Measurements from ENCODE around the gene GALNS.
A peak's percentile ranks its signal among the peaks of the same experiment; 100 is the strongest.
"Not testable (repeated sequence)": the region's sequence is repeated elsewhere in the genome, so short reads cannot be mapped to it uniquely, and the experiment has no call there.

GALNS gene

GRCh38 chr16:88856828-88857727 lies at the start of gene GALNS, which contains the start of gene TRAPPC2L:
Gene GALNS, minus strand, starts transcription at chr16:88856947. Its CDS starts 70 bp downstream, at chr16:88856877.
Gene TRAPPC2L, plus strand, starts transcription at chr16:88857127. Its CDS starts 24 bp downstream, at chr16:88857151.
- peak; percentile 99 to 100 for DNase-seq

GRCh38 chr16:88906020-88906419 lies 49.3 kb upstream of the GALNS start:
- DNase-seq: no peak

- DNase-seq: peak; percentile 35 to 38
Observed at GRCh38 chr16:88905563-88905962, 48.8 kb upstream of the GALNS start.

GRCh38 chr16:88904676-88905365 lies 48.1 kb upstream of the GALNS start:
- DNase-seq: no peak

- no peak for DNase-seq
Observed at GRCh38 chr16:88903267-88903666, 46.5 kb upstream of the GALNS start.

GRCh38 chr16:88902744-88903143 lies 46.0 kb upstream of the GALNS start:
- DNase-seq: no peak

GRCh38 chr16:88901718-88902337 lies 45.1 kb upstream of the GALNS start:
- no peak for DNase-seq

GRCh38 chr16:88900662-88901052 lies 43.9 kb upstream of the GALNS start:
- no peak for DNase-seq

- no peak for DNase-seq
Observed at GRCh38 chr16:88899901-88900661, 43.3 kb upstream of the GALNS start.

- no peak for DNase-seq
Observed at GRCh38 chr16:88897696-88898425, 41.1 kb upstream of the GALNS start.

- DNase-seq: no peak
Observed at GRCh38 chr16:88896238-88897070, 39.7 kb upstream of the GALNS start.

GRCh38 chr16:88895335-88895734 lies 38.6 kb upstream of the GALNS start:
- DNase-seq: no peak

GRCh38 chr16:88894681-88895300 lies 38.0 kb upstream of the GALNS start:
- DNase-seq: no peak

GRCh38 chr16:88894266-88894665 lies 37.5 kb upstream of the GALNS start:
- not testable (repeated sequence) for DNase-seq

GRCh38 chr16:88893127-88893968 lies 36.6 kb upstream of the GALNS start:
- DNase-seq: no peak

- DNase-seq: no peak
Observed at GRCh38 chr16:88892065-88892464, 35.3 kb upstream of the GALNS start.

GRCh38 chr16:88891083-88891482 lies 34.3 kb upstream of the GALNS start:
- DNase-seq: no peak

- DNase-seq: not testable (repeated sequence)
Observed at GRCh38 chr16:88889702-88890352, 33.1 kb upstream of the GALNS start.
